MM.1S (cell line): ENCODE results near the gene AQP12A.

ENCODE experiments used
- EZH2 ChIP-seq: fragments of 300-600 bp; sonication (generic); optimal IDR thresholded peaks from 2 replicates; pipeline ENCODE3; 2017; ENCODE audit warnings: low read depth, mild to moderate bottlenecking, antibody characterized with exemption, low read length, mixed read lengths
- TF ChIP-seq, protein P1 (sequence below): fragments of 300-600 bp; sonication (generic); IDR thresholded peaks from 2 replicates; pipeline ENCODE4 v1.5.1; 2016; ENCODE audit warnings: antibody characterized with exemption, low read length, mixed read lengths

GRCh38 chr2:240707043-240707756 is 15.5 kb downstream of the AQP12A start:
- no peak for TF ChIP-seq EZH2
- TF ChIP-seq, protein P1, sequence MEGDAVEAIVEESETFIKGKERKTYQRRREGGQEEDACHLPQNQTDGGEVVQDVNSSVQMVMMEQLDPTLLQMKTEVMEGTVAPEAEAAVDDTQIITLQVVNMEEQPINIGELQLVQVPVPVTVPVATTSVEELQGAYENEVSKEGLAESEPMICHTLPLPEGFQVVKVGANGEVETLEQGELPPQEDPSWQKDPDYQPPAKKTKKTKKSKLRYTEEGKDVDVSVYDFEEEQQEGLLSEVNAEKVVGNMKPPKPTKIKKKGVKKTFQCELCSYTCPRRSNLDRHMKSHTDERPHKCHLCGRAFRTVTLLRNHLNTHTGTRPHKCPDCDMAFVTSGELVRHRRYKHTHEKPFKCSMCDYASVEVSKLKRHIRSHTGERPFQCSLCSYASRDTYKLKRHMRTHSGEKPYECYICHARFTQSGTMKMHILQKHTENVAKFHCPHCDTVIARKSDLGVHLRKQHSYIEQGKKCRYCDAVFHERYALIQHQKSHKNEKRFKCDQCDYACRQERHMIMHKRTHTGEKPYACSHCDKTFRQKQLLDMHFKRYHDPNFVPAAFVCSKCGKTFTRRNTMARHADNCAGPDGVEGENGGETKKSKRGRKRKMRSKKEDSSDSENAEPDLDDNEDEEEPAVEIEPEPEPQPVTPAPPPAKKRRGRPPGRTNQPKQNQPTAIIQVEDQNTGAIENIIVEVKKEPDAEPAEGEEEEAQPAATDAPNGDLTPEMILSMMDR, result no peak
